Heart left ventricle (tissue), 13 donors: ENCODE results near the gene NWD2.
"Not testable (repeated sequence)": the region's sequence is repeated elsewhere in the genome, so short reads cannot be mapped to it uniquely, and the experiment has no call there.

ENCODE experiments used
- CTCF ChIP-seq, 12 donors: fragments of 200-600 bp; sonication (generic) in 4 of 12; IDR thresholded peaks; one replicate each; pipeline versions ENCODE4 v1.5.0 to v1.8.0; 2018 to 2022; ENCODE audit warnings: antibody characterized with exemption in 12 of 12, mild to moderate bottlenecking in 5 of 12
- POLR2A ChIP-seq, 2 donors: fragments of 450-650 bp; IDR thresholded peaks; one replicate each; pipeline ENCODE4 v1.6.1; 2017; ENCODE audit warnings: antibody characterized with exemption in 2 of 2, mild to moderate bottlenecking in 2 of 2, moderate library complexity in 2 of 2
- donor health status: ischemic (EF 13 %, LVEDD 7.1; RV severe dilation, severe dysfunction).
- donor health status: DM: no; HTN: yes; CAD: no.
- donor health status: DM: no; HTN: no; CAD: no.
- donor health status: ischemic (EF 25% LVEDD 6.9; RV normal size, moderate dysfunction).
- donor health status: ischemic (EF 25% LVEDD 5.7; RV mildly dilated, moderate dysfunction).
- donor health status: ischemic (EF 35%, LVEDD 5.7; RV mildly dilated, moderate dysfunction).
- donor health status: nonischemic (EF 11% LVEDD 7.7; RV severe dilation, severe dysfunction).
- donor health status: DM: yes; HTN: yes; CAD: no.
- donor health status: PGD.
- donor health status: ischemic (EF 29% LVEDD 5.4; RV normal size, mild dysfunction).
- donor health status: nonischemic (EF 23%, LVEDD 6.1; RV moderate dilation, normal function).

GRCh38 chr4:37413612-37414011 lies 169.1 kb downstream of the NWD2 start:
- not testable (repeated sequence) for TF ChIP-seq CTCF, POLR2A (IDR thresholded peaks at IDR 0.05)
